RWPE1 (cell line): ENCODE results near the gene RBM4B.
A peak's percentile ranks its signal among the peaks of the same experiment; 100 is the strongest.
"Not testable (repeated sequence)": the region's sequence is repeated elsewhere in the genome, so short reads cannot be mapped to it uniquely, and the experiment has no call there.

Experiments
- CTCF ChIA-PET: fragments of 350-600 bp; sonication (Branson Sonifier 250); formaldehyde crosslinking; extraction: SDS; loops from one replicate; lab custom pipeline; 2021; lab: Yijun Ruan, JAX
- POLR2A ChIA-PET: fragments of 400-600 bp; formaldehyde crosslinking; extraction: SDS; loops from one replicate; lab custom pipeline; 2020; ENCODE audit warnings: antibody characterized with exemption; ENCODE audit not compliant: low non-redundant PET; lab: Yijun Ruan, JAX
- DNase-seq: peaks from one replicate; pipeline ENCODE4 v3.0.0; 2012; ENCODE audit warnings: low spot score
- H3K27ac ChIP-seq: fragments of 450-650 bp; 2 replicates; pipeline ENCODE4 v1.5.1; 2017
- CTCF ChIP-seq: fragments of 450-650 bp; conservative IDR thresholded peaks from 2 replicates; pipeline ENCODE4 v1.5.1; 2017; ENCODE audit warnings: low read depth, mild to moderate bottlenecking

Gene RBM4B

GRCh38 chr11:66651016-66651415 lies 26.7 kb downstream of the RBM4B start:
- DNase-seq: no peak
- H3K27ac ChIP-seq: peak overlapping the region; percentile 32
- ChIA-PET POLR2A (no interaction called here), CTCF (no interaction called here)
- no peak for TF ChIP-seq CTCF

GRCh38 chr11:66649903-66650302 lies 27.8 kb downstream of the RBM4B start:
- peak overlapping the region; percentile 8; the same call in 1 of the 2 replicates for H3K27ac ChIP-seq
- ChIA-PET CTCF (no interaction called here), POLR2A (no interaction called here)
- no peak for TF ChIP-seq CTCF
- DNase-seq: no peak

DNA sequence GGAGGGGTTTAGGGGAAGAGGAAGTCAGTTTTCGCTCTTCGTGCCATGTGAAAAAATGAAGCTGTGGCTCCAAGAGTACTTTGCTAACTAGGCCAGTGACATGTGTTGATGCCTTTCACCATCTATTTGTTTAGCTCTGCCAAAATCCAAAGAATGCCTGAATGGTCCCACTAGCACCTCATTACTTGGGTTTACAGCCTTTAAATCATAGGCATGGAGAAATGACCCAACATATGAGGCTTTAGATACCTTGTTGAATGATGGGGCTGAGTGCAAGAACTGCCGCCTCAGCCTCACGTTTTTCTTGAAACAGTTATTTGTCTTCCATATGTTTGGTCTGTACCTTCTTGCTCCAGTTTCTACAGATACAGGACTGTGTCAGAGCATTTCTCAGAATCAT lies 30.9 kb downstream of the RBM4B start:
- TF ChIP-seq CTCF: no peak
- DNase-seq: no peak
- POLR2A ChIA-PET: no interaction called here
- H3K27ac ChIP-seq: no peak overlapping the region
- CTCF ChIA-PET: interaction anchor here (0.7 kb wide), 1 partner anchor 33 kb away, joined by 3 read pairs; no protein-coding TSS in a partner anchor

DNA sequence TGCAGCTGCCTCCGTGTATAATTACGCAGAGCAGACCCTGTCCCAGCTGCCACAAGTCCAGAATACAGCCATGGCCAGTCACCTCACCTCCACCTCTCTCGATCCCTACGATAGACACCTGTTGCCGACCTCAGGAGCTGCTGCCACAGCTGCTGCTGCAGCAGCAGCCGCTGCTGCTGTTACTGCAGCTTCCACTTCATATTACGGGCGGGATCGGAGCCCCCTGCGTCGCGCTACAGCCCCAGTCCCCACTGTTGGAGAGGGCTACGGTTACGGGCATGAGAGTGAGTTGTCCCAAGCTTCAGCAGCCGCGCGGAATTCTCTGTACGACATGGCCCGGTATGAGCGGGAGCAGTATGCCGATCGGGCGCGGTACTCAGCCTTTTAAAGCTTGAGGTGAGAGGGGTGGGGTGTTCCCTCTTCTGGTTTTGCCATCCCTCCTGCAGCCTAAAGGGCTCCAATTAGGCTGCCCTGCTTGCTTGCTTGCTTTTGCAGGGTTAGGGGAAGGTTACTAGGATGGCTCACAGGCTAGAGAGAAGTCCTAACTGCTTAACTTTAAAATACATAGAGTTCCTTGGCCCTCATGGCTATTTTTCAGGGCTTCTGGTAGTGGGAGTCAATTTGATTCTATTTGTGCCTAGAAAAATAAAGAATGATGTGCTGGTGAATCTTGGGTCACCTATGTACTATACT lies 33.8 kb downstream of the RBM4B start:
- CTCF ChIA-PET: interaction anchor here (0.6 kb wide), 1 partner anchor 10 kb away, joined by 4 read pairs; no protein-coding TSS in a partner anchor
- no peak for DNase-seq
- TF ChIP-seq CTCF: no peak
- POLR2A ChIA-PET: no interaction called here
- H3K27ac ChIP-seq: no peak overlapping the region

- CTCF ChIA-PET: interaction anchor here (0.6 kb wide), 1 partner anchor 18 kb away, joined by 4 read pairs; no protein-coding TSS in a partner anchor
- no peak for DNase-seq
Observed at GRCh38 chr11:66641834-66642233, 35.9 kb downstream of the RBM4B start.

DNA sequence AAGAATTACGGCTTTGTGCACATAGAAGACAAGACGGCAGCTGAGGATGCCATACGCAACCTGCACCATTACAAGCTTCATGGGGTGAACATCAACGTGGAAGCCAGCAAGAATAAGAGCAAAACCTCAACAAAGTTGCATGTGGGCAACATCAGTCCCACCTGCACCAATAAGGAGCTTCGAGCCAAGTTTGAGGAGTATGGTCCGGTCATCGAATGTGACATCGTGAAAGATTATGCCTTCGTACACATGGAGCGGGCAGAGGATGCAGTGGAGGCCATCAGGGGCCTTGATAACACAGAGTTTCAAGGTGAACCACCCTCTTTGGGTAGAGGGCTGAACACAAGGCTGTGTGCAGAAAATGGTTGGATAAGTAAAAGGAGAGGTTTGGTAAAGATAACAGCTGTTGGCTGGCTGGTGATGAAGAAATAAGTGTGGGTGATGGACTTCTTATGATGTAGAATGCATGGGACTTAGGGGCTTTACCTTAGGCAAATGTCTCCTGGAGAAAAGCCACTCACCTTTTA lies 37.8 kb downstream of the RBM4B start:
- ChIA-PET CTCF (interaction anchor here (0.7 kb wide), 2 partner anchors 12 to 37 kb away, joined by 3 read pairs; no protein-coding TSS in a partner anchor), POLR2A (interaction anchor here (2.4 kb wide), 1 partner anchor 23 kb away, joined by 16 read pairs; the partner anchor contains the start of gene RBM14)
- not testable (repeated sequence) for DNase-seq
- H3K27ac ChIP-seq: peak overlapping the region; percentile 28

More at GRCh38 chr11:66641834-66642233, 35.9 kb downstream of the RBM4B start:
- TF ChIP-seq CTCF: no peak
- POLR2A ChIA-PET: no interaction called here
- no peak overlapping the region for H3K27ac ChIP-seq
